Measurements from ENCODE around the gene NCK1.
A peak's percentile ranks its signal among the peaks of the same experiment; 100 is the strongest.
"Not testable (repeated sequence)": the region's sequence is repeated elsewhere in the genome, so short reads cannot be mapped to it uniquely, and the experiment has no call there.

The NCK1 gene

DNA sequence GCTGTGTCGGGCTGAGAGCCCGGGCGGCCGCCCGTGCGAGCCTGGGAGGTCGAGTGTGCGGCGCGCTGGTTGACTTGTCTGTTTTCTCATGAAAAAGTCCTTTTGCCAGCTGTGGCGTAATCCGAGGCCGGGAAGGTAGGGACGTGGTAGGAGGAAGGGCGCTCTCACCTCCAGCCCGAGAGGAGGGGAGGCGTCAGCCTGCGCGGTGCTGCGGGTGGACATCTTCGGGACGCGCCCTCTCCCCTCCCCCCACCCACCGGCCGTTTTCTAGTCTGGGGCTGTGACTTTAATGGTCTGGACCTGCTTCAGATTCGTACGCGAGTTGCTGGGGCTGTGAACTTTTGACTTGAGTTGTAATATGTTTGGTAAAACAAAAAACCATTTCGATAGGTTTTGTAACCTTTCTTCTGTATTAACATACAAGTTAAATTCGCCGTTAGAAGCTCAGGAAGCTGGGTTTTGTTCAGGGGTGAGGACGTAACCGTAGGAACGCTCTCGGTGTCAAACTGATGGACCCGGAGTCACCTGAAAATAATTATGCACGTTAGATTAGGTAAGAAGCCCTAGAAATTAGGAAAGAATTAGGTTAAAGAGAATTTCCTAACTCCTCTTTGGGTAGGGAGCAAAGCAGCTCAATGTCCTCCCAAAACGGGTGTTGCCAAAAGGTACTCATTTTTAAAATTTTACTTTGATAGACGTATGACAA is 762 bp downstream of the NCK1 start:
- peak; percentile 48 for DNase-seq (ENCODE audit: low spot score)

DNA sequence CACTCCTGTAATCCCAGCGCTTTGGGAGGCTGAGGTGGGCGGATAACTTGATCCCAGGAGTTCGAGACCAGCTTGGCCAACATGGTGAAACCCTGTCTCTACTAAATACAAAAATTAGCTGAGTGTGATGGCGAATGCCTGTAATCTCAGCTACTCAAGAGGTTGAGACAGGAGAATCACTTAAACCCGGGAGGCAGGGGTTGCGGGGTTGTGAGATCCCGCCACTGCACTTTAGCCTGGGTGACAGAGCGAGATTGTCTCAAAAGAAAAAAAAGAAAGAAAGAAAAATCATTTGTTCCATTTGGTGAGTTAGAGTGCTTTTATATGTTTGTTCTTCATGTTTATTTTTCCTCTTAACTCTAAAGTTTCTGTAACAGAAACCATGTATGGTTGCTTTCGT is 7.3 kb downstream of the NCK1 start:
- DNase-seq (ENCODE audit: low spot score) = no peak

- not testable (repeated sequence) for DNase-seq (ENCODE audit: low spot score)
Measured at GRCh38 chr3:136872258-136872657, 10.2 kb downstream of the NCK1 start.

GRCh38 chr3:136879510-136879909 is 17.5 kb downstream of the NCK1 start:
- not testable (repeated sequence) for DNase-seq (ENCODE audit: low spot score)

GRCh38 chr3:136882571-136882970 is 20.6 kb downstream of the NCK1 start:
- DNase-seq (ENCODE audit: low spot score) = no peak

- no peak for DNase-seq (ENCODE audit: low spot score)
Measured at GRCh38 chr3:136883967-136884720, 22.1 kb downstream of the NCK1 start.

- DNase-seq (ENCODE audit: low spot score) = no peak
Measured at GRCh38 chr3:136885357-136886213, 23.6 kb downstream of the NCK1 start.

- DNase-seq (ENCODE audit: low spot score) = no peak
Measured at GRCh38 chr3:136889947-136890346, 27.9 kb downstream of the NCK1 start.

- DNase-seq (ENCODE audit: low spot score) = no peak
Measured at GRCh38 chr3:136891934-136892855, 30.2 kb downstream of the NCK1 start.

GRCh38 chr3:136893848-136894443 is 31.9 kb downstream of the NCK1 start:
- DNase-seq (ENCODE audit: low spot score) = no peak

GRCh38 chr3:136897171-136897570 is 35.2 kb downstream of the NCK1 start:
- DNase-seq (ENCODE audit: low spot score) = not testable (repeated sequence)

DNA sequence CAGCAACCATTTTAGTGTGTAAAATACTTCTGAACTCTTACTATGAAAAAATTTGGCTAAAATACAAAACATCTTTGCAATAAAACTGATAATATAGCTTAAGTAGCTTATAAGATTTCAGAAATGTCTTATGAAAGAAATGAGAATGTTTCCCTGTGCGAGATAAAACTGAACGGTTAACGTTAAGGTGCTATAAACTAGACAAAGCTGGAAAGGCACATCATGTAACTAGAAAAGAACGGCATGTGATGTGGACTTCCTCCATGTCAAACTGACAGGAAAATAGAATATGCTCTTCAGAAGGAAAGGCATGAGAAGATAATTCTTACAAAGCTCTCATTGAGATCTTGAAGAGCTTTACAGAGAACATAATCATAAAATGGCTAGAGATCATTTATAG is 36.5 kb downstream of the NCK1 start:
- no peak for DNase-seq (ENCODE audit: low spot score)

DNA sequence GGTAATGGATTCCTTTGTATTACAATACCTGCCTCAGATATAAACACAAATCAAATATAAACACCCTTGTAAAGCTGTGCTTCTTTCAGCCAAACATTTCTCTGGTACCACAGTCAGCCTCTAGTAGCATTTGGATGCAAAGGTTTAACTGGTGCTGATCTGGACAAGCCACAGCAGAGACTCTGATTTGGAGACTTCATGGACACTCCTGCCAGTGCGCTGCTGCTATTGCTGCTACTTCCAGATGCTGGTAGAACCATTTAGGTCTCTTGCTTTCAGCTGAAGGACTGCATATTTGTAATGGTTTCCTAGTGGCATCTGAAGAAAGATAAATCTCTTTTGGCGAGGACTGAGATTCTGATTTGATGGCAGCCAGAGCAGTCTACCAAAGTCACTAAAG is 36.9 kb downstream of the NCK1 start:
- no peak for DNase-seq (ENCODE audit: low spot score)

- no peak for DNase-seq (ENCODE audit: low spot score)
Measured at GRCh38 chr3:136899622-136900158, 37.7 kb downstream of the NCK1 start.

DNA sequence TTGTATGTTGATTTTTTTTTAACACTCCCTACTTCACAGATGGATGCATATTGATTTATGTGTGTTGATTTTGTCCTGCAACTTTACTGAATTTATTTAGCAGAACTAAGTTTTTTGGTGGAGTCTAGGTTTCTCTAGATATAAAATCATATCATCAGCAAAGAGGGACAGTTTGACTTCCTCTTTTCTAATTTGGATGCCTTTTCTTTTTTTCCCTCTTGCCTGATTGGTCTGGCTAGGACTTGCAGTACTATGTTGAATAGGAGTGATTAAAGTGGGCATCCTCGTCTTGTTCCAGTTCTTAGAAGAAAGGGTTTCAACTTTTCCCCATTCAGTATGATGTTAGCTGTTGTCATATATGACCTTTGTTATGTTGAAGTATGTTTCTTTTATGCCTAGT is 38.7 kb downstream of the NCK1 start:
- DNase-seq (ENCODE audit: low spot score) = not testable (repeated sequence)

DNA sequence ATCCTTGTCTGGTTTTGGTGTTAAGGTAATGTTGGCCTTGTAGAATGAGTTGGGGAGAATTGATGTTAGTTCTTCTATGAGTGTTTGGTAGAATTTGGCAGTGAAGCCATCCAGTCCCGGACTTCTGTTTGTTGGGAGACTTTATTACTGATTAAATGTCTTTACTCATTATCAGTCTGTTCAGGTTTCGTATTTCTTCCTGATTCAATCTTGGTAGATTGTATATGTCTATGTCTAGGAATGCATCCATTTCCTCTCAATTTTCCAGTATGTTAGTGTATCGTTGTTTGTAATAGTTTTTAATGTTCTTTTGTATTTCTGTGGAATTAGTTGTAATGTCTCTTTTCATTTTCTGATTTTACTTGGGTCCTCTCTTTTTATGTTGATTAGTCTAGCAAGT is 39.4 kb downstream of the NCK1 start:
- DNase-seq (ENCODE audit: low spot score) = no peak

- not testable (repeated sequence) for DNase-seq (ENCODE audit: low spot score)
Measured at GRCh38 chr3:136902530-136902929, 40.5 kb downstream of the NCK1 start.

GRCh38 chr3:136903899-136904298 is 41.9 kb downstream of the NCK1 start:
- no peak for DNase-seq (ENCODE audit: low spot score)

- DNase-seq (ENCODE audit: low spot score) = no peak
Measured at GRCh38 chr3:136904746-136905145, 42.7 kb downstream of the NCK1 start.

DNA sequence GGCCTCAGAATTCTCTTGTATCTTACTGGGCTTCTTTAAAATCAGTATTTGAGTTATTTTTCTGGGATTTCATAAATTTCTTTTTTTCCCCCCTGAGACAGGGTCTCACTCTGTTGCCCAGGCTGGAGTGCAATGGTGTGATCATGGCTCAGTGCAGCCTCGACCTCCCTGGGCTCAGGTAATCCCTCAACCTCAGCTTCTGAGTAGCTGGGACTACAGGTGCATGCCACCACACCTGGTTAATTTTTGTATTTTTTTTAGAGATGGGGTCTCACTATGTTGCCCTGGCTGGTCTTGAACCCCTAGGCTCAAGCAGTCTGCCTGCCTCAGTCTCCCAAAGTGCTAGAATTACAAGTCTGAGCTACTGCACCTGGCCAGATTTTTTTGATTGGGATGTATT is 43.5 kb downstream of the NCK1 start:
- no peak for DNase-seq (ENCODE audit: low spot score)

- no peak for DNase-seq (ENCODE audit: low spot score)
Measured at GRCh38 chr3:136906725-136907124, 44.7 kb downstream of the NCK1 start.
